RKO (cell line): ENCODE results near the gene IQGAP2.
A peak's percentile ranks its signal among the peaks of the same experiment; 100 is the strongest.
"Not testable (repeated sequence)": the region's sequence is repeated elsewhere in the genome, so short reads cannot be mapped to it uniquely, and the experiment has no call there.

Experiments
- DNase-seq: peaks from one replicate; pipeline ENCODE4 v3.0.0-alpha.2; 2016; ENCODE audit warnings: low spot score

The IQGAP2 gene

DNA sequence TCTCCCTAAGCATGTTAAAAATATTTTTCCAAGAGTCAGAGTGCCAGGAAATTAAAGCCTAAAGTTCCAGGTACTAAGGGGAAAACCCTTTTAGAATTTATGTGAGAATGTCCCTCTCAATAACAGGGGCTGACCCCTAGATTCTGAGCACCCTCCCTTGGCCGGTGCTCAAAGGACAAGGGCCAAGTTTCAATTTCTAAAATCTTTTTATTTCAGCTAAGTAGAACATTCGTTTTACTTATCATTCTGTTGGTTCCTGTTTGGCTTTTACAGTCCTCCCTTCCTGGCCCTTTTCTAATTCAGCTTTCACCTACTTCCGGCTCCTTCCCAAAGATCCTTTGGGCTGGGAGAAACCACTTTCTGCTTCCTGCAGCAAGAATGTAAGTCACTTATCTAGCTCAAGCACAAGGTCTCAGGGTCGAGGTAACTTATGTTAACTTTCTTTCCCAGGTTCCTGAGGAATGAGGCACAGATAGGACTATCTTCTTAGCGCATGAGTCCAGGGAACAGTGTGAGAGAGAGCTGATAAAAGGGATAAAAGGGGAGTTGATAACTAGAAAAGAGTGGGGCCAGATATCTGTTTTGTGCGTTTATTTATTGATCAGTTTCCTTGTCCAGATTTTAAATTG, 254.7 kb downstream of the IQGAP2 start:
- DNase-seq, result no peak

DNA sequence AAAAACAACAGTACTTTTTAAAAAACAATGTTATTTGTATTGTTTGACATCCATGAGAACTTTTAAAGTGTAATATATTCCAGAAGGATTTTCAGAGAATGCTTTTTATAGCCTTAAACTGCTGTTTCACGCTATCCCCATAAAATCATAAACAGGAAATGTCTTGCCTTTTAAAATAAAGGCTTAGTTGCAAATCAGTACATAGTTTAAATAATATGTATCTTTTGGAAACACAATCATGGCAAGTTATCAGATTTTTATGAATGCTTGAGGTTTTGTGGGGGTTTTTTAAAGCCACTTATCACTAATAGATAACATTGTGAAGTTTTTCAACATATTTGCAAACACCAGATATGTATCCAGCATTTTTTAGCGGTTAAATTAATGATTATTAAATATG, 257.3 kb downstream of the IQGAP2 start:
- no peak for DNase-seq

- no peak for DNase-seq
Measured at GRCh38 chr5:76662521-76662920, 259.4 kb downstream of the IQGAP2 start.

- peak; percentile 22 for DNase-seq
Measured at GRCh38 chr5:76663573-76663972, 260.5 kb downstream of the IQGAP2 start.

GRCh38 chr5:76664079-76664478, 261.0 kb downstream of the IQGAP2 start:
- no peak for DNase-seq

DNA sequence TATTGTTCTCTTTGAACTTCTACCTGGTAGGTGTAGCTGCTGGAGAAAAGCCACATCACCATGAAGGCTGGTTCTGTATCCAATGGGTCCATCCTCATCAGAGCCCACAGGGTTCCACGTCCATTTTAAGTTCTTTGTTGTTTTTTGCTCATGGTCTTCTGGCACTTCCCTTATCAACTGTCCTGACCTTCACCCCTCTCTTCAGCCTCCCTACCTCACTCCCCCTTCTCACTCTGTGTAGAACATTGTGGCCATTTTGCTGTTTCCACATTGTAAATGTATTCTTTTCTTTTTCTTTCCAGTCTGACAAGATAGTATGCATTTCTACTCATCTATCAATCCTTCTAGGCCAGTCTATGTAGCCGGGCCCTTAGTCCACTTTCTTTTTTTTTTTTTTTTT, 264.4 kb downstream of the IQGAP2 start:
- no peak for DNase-seq

GRCh38 chr5:76669245-76669644, 266.2 kb downstream of the IQGAP2 start:
- no peak for DNase-seq

GRCh38 chr5:76670508-76670907, 267.4 kb downstream of the IQGAP2 start:
- DNase-seq, result no peak

DNA sequence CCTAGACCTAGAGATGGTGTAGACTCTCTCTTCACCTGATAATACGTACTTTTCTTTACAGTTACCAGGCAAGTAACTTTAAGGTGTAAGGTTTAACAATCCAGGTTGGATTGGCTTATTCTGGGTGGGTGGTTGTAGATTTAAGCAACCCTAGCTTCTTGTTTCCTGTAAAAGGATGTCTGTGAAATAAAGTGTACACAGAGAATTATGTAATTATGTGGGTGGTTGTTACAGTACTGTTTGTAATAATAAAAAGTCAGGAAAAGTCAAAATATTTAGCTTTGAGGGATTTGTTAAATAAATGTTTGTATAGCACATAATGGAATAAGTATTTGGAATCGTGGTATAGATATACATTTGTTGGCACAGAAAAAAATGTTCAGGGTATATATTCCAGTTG, 269.2 kb downstream of the IQGAP2 start:
- no peak for DNase-seq

DNA sequence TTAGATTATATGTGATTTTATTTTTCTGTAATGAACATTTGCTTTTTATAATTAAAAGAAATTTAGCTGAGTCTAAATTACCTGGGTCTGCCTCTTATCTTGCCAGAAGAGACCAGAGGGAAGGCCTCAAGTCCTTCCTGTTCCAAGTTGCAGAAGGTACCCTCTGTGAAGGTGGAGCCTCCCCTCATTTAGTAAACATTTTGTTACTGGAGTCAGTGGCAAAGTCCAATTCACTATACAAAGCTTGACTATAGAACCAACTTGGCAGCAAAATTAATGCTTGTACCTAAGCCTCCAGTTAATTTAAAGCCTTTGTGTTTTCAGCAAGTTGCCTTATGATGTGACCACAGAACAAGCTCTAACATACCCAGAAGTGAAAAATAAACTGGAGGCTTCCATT, 270.0 kb downstream of the IQGAP2 start:
- no peak for DNase-seq

DNA sequence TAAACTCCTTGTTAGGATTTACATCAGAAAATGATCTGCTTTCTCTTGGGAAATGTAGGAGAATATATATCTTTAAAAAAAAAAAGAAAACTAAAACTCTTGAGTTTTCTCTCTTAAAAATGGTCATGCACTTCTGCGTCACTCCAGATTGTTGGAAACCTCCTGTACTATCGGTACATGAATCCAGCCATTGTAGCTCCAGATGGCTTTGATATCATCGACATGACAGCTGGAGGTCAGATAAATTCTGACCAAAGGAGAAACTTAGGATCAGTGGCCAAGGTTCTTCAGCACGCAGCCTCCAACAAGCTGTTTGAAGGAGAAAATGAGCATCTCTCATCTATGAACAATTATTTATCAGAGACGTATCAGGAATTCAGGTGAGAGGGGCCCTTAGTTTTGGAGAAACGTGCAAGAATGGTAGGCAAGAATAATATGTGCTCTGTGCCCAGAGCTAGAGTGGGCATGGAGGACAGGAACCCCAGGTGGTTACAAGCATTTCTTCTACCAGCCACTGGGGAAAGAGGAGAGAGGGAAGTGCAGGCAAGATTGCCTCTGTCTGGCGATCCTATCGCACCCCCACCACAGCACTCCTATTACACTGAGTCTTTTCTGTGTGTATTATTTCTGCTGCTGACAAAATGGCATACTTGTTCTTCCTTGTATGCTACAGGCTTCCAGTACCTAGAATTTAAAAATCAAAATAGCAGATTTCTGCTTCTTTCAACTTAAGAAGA, 271.4 kb downstream of the IQGAP2 start:
- no peak for DNase-seq

DNA sequence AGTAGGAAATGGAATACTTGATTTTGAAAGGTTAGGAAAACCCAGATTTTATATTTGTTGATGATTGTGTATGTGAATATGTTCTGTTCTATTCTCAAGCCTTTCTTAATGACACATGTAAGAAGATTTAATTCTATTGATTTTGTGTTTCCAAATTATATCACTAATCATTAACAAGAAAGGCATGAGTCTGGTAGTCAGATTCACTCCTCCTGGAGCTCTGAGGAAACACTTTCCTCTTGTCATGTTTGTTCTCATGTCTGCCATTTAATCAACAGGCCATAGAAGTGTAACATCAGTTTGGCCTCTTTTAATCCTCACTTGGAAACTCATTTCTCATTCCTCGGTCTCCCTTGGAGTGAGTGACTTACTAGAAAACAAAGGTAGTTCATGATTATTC, 272.3 kb downstream of the IQGAP2 start:
- DNase-seq, result no peak

DNA sequence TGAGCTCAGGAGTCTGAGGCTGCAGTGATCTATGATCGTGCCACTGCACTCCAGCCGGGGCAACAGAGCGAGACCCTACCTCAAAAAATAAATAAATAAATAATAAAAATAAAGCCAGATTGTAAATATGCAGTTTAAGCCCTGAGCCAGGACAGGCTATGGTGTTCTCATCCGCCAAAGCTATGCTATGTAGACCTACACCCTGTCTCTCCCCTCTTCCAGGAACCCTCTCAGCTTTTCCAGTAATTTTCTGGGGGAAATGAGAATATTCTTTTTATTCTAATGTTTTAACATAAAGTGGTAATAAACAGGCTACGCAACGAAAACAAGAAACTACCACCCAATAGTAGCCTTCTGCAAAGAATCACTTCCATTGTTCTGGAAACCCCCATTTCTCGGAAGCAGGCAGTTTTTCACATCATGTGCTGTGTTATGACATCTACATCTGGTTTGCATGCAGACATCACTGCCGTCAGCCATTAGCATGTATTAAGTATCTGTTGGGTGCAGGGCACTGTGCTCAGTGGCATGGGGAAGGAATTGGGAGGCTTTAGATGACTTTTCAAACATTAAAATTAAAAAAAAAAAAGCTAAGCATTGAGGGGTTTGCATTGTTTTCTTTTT, 274.9 kb downstream of the IQGAP2 start:
- no peak for DNase-seq

GRCh38 chr5:76679231-76679630, 276.1 kb downstream of the IQGAP2 start:
- no peak for DNase-seq

DNA sequence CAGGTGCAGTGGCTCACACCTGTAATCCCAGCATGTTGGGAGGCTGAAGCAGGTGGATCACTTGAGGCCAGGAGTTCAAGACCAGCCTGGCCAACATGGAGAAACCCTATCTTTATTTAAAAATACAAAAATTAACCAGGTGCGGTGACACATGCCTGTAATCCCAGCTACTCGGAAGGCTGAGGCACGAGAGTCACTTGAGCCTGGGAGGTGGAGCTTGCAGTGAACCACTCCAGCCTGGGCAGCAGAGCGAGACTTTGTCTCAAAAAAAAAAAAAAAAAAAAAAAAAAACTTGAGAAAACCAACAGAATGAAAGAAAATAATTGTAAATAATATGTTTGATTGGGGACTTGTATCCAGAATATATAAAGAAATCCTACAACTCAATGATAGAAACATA, 277.7 kb downstream of the IQGAP2 start:
- not testable (repeated sequence) for DNase-seq

DNA sequence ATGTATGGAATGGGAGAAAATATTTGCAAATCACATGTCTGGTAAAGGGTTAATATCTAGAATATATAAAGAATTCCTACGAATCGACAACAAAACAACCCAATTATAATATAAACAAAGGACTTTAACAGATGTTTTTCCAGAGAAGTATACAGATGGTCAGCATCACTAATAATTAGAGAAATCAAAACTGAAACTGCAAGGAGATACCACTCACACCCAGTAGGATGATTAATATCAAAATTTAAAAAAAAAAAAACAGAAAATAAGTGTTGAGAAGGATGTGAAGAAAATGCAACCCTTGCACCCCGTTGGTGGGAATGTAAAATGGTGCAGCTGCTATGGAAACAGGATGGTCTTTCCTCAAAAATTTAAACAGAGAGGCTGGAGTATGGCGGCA, 278.2 kb downstream of the IQGAP2 start:
- DNase-seq, result no peak

- no peak for DNase-seq
Measured at GRCh38 chr5:76682387-76682786, 279.3 kb downstream of the IQGAP2 start.

DNA sequence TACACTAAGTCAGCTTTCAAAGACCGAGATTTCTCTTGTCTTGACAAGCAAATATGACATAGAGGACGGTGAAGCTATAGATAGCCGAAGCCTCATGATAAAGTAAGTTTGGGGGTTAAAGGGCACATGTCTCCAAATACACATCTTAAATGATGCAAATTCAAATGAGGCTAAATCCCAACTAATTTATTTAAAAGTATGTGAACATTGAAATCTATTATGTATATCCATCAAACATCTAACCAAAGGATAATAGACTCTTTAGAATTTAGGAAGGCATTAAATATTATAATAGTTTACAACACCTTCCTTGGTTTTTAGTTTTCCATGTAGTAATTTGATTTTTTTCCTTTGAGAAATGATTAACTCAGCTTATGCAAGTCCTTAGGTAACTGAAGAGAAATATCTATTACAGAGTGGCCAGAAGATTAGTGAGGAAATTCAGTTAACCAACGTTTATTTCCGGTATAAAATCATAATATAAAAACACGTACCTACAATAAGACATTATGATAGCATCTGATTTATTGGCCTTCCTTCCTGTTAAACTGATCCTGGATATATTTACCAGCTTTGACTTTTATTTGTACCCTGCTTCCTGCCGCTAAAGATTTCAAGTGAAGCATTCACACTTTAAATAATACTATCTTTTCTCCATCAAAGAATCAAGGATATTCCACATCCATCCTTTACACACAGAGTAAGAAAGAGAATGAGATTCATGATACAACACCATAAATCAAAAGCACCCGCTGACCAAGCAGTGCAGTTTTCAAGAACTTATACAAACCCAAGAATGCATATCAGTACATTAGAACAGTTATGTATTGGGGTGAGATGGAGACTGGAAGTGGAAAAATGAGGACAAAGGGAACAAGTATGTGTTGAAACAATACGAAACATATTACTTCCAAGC, 281.0 kb downstream of the IQGAP2 start:
- DNase-seq, result no peak

GRCh38 chr5:76684756-76685519, 281.9 kb downstream of the IQGAP2 start:
- DNase-seq, result no peak

DNA sequence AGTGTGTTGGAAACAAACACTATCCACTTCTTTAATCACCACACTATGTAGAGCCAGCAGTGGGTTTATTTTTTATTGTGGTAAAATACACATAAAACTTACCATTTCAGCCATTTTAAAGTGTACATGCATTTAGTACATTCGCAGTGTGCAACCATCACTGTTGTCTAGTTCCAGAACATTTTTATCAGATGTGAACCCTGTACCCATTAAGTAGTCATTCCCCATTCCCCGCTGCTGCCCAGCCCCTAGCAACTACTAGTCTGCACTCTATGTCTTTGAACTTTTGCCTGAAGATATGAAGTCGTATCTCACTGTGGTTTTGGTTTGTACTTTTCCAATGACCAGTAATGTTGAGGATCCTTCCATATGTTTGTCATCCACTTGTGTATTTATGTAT, 282.6 kb downstream of the IQGAP2 start:
- DNase-seq, result no peak

- no peak for DNase-seq
Measured at GRCh38 chr5:76688212-76688611, 285.1 kb downstream of the IQGAP2 start.

DNA sequence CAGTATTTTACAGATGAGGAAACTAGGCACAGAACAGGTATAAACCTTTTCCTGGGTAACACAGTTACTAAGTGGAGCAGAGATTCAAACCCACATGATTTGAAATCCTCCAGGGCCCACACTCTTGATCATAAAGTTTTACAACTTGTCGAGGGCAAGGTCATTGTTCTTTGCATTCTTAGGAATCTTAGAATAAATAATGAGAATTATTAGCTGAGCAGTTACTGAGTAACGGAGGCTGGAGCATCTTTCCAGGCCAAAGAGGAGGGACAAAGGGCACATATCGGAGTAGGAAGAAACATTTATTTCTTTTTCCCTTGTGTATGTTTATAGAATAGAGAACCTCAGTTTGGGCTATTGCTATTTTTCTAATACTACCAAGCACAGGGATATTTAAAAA, 285.8 kb downstream of the IQGAP2 start:
- no peak for DNase-seq
